ENCODE results near the gene GDF10.

GDF10 gene

DNA sequence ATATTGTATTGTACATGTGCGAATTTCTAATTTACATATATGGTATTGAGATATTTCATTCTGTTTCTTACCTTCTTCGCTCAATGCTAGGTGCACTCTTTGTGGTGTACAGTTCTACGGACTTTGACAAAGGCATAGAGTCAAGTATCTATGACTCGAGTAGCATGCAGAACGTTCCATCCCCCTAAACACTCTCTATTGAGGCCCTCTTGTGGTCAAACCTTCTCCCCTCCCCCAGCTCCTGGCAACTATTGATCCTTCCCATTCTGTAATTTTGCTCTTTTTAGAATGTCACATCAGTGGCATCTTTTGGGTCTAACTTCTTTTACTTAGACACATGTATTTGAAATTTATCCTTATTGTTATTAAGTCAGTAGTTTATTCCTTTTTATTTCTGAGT, 30.7 kb upstream of the GDF10 start:
- DNase-seq (ENCODE audit: low read depth, low spot score): no peak

DNA sequence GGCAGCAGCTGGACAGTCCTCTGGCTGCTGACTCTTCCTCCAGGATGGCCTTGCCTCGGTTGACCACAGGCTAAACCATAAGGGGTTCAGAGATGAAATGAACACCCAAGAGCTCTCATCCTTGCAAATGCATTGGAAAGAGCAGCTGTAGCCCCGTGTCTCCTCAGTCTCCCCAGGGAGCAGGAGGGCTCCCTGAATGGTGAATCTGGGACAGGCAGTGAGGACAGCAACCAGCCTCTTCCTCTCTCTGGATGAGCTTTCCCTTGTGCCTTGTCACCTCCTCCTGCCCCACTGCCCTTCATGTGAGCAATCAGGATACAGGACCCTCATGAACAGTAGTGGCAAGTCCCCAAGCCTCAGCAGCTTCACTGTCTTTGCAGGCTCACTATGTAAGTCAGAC, 23.9 kb upstream of the GDF10 start:
- no peak for DNase-seq (ENCODE audit: low read depth, low spot score)

DNA sequence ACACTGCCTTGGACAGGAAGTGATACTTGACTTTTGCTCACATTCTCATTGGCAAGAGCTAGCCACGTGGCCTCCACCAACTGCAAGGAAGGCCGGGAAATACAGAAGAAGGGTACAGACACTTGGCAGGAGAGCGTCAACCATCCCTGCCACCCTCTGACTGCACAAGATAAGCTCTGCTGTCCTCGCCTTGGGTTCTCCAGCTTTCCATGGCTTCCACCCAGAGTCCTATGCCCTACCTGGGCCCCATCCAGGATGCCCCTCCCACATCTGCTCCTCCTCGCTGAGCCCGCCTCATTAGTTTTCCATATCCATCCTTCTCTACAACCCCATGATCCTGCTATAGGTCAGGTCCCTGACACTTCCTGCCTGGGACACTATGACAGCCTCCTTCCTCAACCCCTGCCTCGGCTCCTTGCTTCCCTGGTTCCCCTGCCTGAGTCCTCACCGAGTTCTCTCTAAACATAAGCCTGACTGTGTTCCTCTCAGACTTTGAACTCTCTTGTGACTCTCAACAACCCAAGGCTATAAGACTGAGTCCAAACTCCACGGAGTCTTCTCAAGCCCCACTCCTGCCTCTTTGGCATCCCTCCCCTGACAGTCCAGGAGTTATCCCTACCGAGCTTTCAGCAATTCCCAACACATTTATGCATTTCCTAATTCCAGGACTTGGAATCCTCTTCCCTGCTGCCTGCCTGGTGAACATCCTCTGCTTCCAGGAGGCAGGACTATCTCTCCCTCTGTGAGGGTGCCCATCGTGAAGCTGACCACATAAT, 23.2 kb upstream of the GDF10 start:
- DNase-seq (ENCODE audit: low read depth, low spot score): no peak

- DNase-seq (ENCODE audit: low read depth, low spot score): no peak
Observed at GRCh38 chr10:47277352-47278151, 22.4 kb upstream of the GDF10 start.

- DNase-seq (ENCODE audit: low read depth, low spot score): no peak
Observed at GRCh38 chr10:47278152-47278473, 21.9 kb upstream of the GDF10 start.

GRCh38 chr10:47278720-47279119, 21.3 kb upstream of the GDF10 start:
- no peak for DNase-seq (ENCODE audit: low read depth, low spot score)

GRCh38 chr10:47279276-47279675, 20.7 kb upstream of the GDF10 start:
- DNase-seq (ENCODE audit: low read depth, low spot score): no peak

- DNase-seq (ENCODE audit: low read depth, low spot score): no peak
Observed at GRCh38 chr10:47282005-47282656, 17.9 kb upstream of the GDF10 start.

GRCh38 chr10:47282657-47283018, 17.4 kb upstream of the GDF10 start:
- DNase-seq (ENCODE audit: low read depth, low spot score): no peak

GRCh38 chr10:47283101-47283630, 16.8 kb upstream of the GDF10 start:
- DNase-seq (ENCODE audit: low read depth, low spot score): no peak

GRCh38 chr10:47283848-47284247, 16.1 kb upstream of the GDF10 start:
- DNase-seq (ENCODE audit: low read depth, low spot score): no peak

GRCh38 chr10:47285381-47286115, 14.4 kb upstream of the GDF10 start:
- DNase-seq (ENCODE audit: low read depth, low spot score): no peak

DNA sequence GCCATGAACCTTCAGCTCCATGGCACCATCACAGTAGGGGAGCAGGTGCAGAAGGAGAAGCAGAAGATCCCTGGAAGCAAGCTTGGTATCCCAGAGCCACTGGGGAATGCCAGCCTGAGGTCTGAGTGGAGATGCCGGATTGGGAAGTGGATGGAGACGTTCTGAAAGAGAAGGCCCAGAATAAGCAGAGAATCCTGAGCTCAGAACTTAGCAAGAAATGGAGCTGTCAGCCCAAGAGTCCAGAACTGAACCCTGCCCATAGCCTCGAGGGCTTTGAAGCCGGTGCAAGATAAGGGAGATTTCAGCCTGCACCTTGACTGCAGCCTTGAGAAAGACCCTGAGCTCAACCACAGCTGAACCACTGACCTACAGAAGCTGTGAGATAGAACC, 13.9 kb upstream of the GDF10 start:
- no peak for DNase-seq (ENCODE audit: low read depth, low spot score)

GRCh38 chr10:47286591-47287315, 13.2 kb upstream of the GDF10 start:
- DNase-seq (ENCODE audit: low read depth, low spot score): no peak

DNA sequence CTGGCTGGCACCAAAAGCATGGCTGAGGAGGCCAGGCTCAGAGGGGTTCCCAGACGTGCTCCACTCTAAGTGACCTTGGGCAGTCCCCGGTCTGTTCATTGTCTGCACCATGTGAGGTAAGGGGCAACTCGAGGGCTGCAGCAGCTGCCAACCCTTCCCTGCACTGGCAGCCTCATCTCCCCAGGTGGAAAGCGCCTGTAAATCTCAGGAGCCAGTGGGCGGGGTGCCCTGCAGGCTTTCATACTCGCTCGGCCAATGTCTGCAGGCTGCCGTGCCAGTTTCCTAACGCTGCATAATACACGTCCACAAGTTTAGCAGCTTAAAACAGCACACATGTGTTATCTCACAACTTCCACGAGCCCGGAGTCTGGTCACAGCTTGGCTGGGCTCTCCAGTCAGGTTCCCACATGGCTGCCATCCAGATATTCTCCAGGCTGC, 12.6 kb upstream of the GDF10 start:
- DNase-seq (ENCODE audit: low read depth, low spot score): no peak

DNA sequence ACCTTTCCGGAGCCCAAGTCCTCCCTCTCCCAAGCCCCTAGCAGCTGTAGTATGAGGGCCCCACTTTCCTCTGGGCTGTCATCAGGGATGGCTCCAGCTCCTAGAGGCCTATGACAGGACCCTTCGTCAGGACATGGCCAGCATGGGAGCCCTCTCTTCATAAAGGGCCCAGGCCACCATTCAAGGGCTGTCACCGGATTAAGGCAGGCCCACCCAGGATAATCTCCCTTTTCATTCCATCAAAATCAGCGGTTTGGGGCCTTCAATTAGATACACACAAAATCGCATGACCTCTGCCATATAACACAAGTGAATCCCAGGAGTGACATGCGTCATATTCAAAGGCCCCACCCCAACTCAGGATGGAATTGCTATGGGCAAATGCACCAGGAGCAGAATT, 12.2 kb upstream of the GDF10 start:
- DNase-seq (ENCODE audit: low read depth, low spot score): no peak

- DNase-seq (ENCODE audit: low read depth, low spot score): no peak
Observed at GRCh38 chr10:47288236-47288635, 11.8 kb upstream of the GDF10 start.

DNA sequence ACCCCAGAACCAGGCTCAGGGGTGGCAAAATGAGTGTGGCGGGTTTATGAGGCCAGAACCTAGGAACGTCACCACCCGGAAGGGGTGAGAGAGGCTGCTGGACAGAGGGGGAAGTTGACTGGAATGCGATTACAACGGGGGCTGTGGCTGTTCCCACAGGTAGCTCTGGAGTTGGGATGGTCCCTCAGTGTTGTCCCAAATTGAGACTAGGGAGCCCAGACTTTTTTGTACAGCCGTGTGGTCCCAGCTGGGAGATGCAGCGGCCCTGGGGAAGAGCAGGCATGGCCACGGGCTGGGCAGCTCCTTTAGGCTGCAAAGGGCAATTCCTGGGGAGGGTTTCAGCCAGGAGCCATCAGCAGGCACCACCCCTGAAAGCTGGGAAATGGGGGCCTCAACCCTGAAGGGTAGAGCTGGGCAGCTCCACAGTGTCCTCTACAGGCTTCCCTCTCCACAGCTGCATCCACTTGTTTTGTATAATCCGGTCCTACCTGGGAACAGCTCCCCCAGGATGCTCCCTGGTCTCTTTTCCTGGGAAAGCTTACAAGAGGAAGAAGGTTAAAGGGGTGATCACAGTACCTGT, 11.0 kb upstream of the GDF10 start:
- DNase-seq (ENCODE audit: low read depth, low spot score): no peak

- DNase-seq (ENCODE audit: low read depth, low spot score): no peak
Observed at GRCh38 chr10:47289921-47290320, 10.1 kb upstream of the GDF10 start.

DNA sequence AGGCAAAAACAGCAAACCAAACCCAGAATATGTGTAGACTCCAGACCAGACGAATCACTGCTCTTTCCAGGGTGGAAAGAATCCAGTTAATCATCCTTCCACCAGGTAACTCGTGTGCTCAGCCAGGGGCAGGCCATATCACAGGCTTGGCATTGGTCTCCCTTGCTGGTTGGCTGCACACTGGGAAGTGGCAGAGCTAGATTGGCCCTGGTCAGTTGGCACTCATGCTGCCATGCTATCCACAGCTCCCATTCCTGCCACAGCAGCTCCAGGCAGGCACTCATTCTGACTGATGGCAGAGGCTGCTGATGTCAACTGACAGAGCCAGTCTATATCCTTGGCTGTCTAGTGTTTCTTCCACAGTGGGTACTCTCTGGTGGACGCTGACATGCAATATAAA, 9.7 kb upstream of the GDF10 start:
- DNase-seq (ENCODE audit: low read depth, low spot score): no peak

- DNase-seq (ENCODE audit: low read depth, low spot score): no peak
Observed at GRCh38 chr10:47291682-47292081, 8.3 kb upstream of the GDF10 start.
